Naive B cell (primary cell): ENCODE results near the gene DIAPH2. TPM values are rescaled to one million over a fixed set of nuclear protein-coding genes. Genes with fewer than 3 reads are reported as not detected.
A peak's percentile ranks its signal among the peaks of the same experiment; 100 is the strongest.

Experiments used
- ATAC-seq, 2 donors: fragments of 150-1000 bp; cut with Tn5 transposase; 2 replicates each; pipeline ENCODE4 v1.10.0; 2021; ENCODE audit warnings: low read depth in 2 of 2, mild to moderate bottlenecking in 2 of 2, moderate library complexity in 2 of 2
- DNase-seq: peaks from one replicate; pipeline ENCODE4 v3.0.0; 2022
- H3K27ac Mint-ChIP-seq, 6 donors: one replicate each; pipeline ENCODE4 v1.8.0; 2020 to 2022; ENCODE audit warnings: mild to moderate bottlenecking in 6 of 6, mixed read lengths in 6 of 6, moderate library complexity in 5 of 6, inconsistent platforms in 2 of 6
- H3K27me3 Mint-ChIP-seq, 3 donors: one replicate each; pipeline ENCODE4 v1.8.0; 2021 to 2022; ENCODE audit warnings: mixed read lengths in 3 of 3, mild to moderate bottlenecking in 1 of 3
- H3K36me3 Mint-ChIP-seq, 2 donors: one replicate each; pipeline ENCODE4 v1.8.0; 2020 to 2022; ENCODE audit warnings: mixed read lengths in 2 of 2, inconsistent platforms in 1 of 2, mild to moderate bottlenecking in 1 of 2
- H3K4me1 Mint-ChIP-seq, 3 donors: one replicate each; pipeline ENCODE4 v1.8.0; 2020 to 2022; ENCODE audit warnings: mixed read lengths in 3 of 3, inconsistent platforms in 1 of 3, mild to moderate bottlenecking in 1 of 3, moderate library complexity in 1 of 3
- H3K4me3 Mint-ChIP-seq, 8 donors: one replicate each; pipeline ENCODE4 v1.8.0; 2020 to 2022; ENCODE audit warnings: mild to moderate bottlenecking in 8 of 8, mixed read lengths in 8 of 8, moderate library complexity in 8 of 8, inconsistent platforms in 2 of 8
- H3K9me3 Mint-ChIP-seq, 7 donors: one replicate each; pipeline ENCODE4 v1.8.0; 2020 to 2022; ENCODE audit warnings: mixed read lengths in 7 of 7, mild to moderate bottlenecking in 5 of 7, inconsistent platforms in 2 of 7, moderate library complexity in 1 of 7
- polyA plus RNA-seq, 6 donors: library from polyadenylated mRNA; unstranded; fragments of 300-500 nt; fragmentation: Illumina TruSeq; gene quantifications; one replicate each; pipeline ENCODE4 v1.2.3, GENCODE V29; 2021; ENCODE audit warnings: low read depth in 6 of 6

Gene DIAPH2
- polyA plus RNA-seq, 6 donors from 2014 or later: 6.4 to 15.2 (median 9.9) TPM

DNA sequence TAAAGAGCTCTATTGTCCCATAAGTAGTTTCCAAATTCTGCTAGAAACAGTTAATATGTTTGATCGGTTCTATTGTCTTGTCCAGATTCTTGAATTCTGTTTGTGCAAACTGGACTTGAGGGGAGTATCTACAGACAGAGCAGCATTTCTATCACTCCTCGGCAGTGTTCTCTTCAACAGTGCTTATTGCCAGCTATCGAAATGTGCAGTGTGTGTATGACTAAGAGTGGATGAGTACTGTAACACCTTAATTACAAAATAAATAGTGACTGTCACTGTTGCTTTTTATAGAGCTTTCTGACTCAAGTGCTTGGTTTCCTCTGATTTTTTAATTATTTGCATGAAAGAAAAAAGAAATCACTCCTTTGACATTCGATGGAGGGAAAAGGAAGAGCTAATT is 473.6 kb downstream of the DIAPH2 start:
- ATAC-seq: no peak
- Mint-ChIP-seq H3K36me3 (no peaks in the 10 kb centered on the region), H3K9me3 (peaks cover 0 to 3% (median 0%) of the 10 kb centered on the region in 7 donors), H3K4me3 (no peak overlapping the region), H3K27ac (no peak overlapping the region), H3K4me1 (peaks cover 0 to 3% (median 0%) of the 10 kb centered on the region in 3 donors), H3K27me3 (no peaks in the 10 kb centered on the region)
- DNase-seq: no peak

- peaks cover 0 to 3% (median 0%) of the 10 kb centered on the region in 3 donors for H3K4me1 Mint-ChIP-seq
- H3K9me3 Mint-ChIP-seq: peaks cover 0 to 3% (median 0%) of the 10 kb centered on the region in 7 donors
- no peak overlapping the region for H3K27ac Mint-ChIP-seq
- no peak for DNase-seq
- H3K36me3 Mint-ChIP-seq: no peaks in the 10 kb centered on the region
- no peak overlapping the region for H3K4me3 Mint-ChIP-seq
- ATAC-seq: no peak
- no peaks in the 10 kb centered on the region for H3K27me3 Mint-ChIP-seq
Observed at GRCh38 chrX:97159916-97160800, 475.5 kb downstream of the DIAPH2 start.

DNA sequence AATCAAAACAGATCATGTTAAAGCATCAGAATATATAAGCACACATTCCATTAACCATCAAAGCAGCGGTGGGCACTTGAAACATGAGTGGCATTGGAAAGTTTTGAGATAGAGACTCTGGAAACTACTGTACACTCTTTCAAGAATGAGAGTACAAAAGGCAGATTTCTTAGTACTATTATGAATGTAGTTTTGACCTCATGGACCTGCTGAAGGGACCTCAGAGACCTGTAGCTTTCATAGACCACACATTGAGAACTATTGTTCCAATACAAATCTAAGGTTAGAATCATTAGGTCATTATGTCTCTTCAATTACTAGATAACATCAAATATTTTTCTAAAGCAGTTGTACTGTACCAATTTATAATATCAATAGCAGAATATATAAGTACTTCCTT is 482.7 kb downstream of the DIAPH2 start:
- H3K27me3 Mint-ChIP-seq: no peaks in the 10 kb centered on the region
- H3K4me3 Mint-ChIP-seq: no peak overlapping the region
- H3K9me3 Mint-ChIP-seq: peaks cover 0 to 3% (median 0%) of the 10 kb centered on the region in 7 donors
- H3K36me3 Mint-ChIP-seq: no peaks in the 10 kb centered on the region
- H3K27ac Mint-ChIP-seq: peak overlapping the region in 1 of 6 donors; percentile 70
- H3K4me1 Mint-ChIP-seq: peaks cover 8 to 22% (median 8%) of the 10 kb centered on the region in 3 donors
- no peak for ATAC-seq
- no peak for DNase-seq

DNA sequence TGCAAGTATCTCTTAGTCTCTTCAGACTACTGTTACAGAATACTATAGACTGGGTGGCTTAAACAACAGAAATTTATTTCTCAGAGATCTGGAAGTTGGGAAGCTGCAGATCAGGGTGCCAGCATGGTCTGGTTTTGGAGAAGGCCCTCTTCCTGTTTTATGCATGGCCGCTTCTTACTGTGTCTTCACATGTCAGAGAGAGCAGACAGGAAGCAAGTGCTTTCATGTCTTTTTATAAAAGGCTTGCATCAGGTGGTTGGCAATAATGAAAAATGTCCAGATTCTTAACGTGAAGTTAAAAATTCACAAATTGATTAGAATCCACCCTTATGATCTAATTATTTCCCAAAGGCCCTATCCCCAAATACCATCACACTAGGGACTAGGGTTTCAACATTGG is 484.0 kb downstream of the DIAPH2 start:
- no peak for DNase-seq
- Mint-ChIP-seq H3K27me3 (no peaks in the 10 kb centered on the region), H3K9me3 (no peaks in the 10 kb centered on the region)

GRCh38 chrX:97175147-97175546 is 490.5 kb downstream of the DIAPH2 start:
- Mint-ChIP-seq H3K4me1 (no peaks in the 10 kb centered on the region), H3K27me3 (no peaks in the 10 kb centered on the region), H3K27ac (no peak overlapping the region), H3K4me3 (no peak overlapping the region), H3K36me3 (peaks cover 0 to 5% of the 10 kb centered on the region in 2 donors), H3K9me3 (peaks cover 0 to 12% (median 6%) of the 10 kb centered on the region in 7 donors)
- no peak for DNase-seq
- ATAC-seq: no peak

More for the DNA sequence above, 484.0 kb downstream of the DIAPH2 start:
- Mint-ChIP-seq H3K27ac (peak overlapping the region; percentile 35 to 77 (median 63)), H3K36me3 (no peaks in the 10 kb centered on the region), H3K4me1 (peaks cover 8 to 19% (median 8%) of the 10 kb centered on the region in 3 donors), H3K4me3 (peak overlapping the region in 4 of 8 donors; percentile 1 to 67 (median 44))
- ATAC-seq: peak; percentile 42 to 49

GRCh38 chrX:97189668-97190067 is 505.0 kb downstream of the DIAPH2 start:
- Mint-ChIP-seq H3K36me3 (no peaks in the 10 kb centered on the region), H3K27ac (no peak overlapping the region), H3K27me3 (no peaks in the 10 kb centered on the region), H3K4me1 (no peaks in the 10 kb centered on the region), H3K9me3 (no peaks in the 10 kb centered on the region), H3K4me3 (no peak overlapping the region)
- DNase-seq (no peak), ATAC-seq (no peak)

GRCh38 chrX:97199501-97199900 is 514.9 kb downstream of the DIAPH2 start:
- H3K4me3 Mint-ChIP-seq: no peak overlapping the region
- H3K27ac Mint-ChIP-seq: no peak overlapping the region
- DNase-seq (no peak), ATAC-seq (no peak)
- no peaks in the 10 kb centered on the region for H3K27me3 Mint-ChIP-seq
- H3K36me3 Mint-ChIP-seq: no peaks in the 10 kb centered on the region
- H3K4me1 Mint-ChIP-seq: no peaks in the 10 kb centered on the region
- peaks cover 0 to 15% (median 5%) of the 10 kb centered on the region in 7 donors for H3K9me3 Mint-ChIP-seq

GRCh38 chrX:97200454-97200853 is 515.8 kb downstream of the DIAPH2 start:
- no peak overlapping the region for H3K4me3 Mint-ChIP-seq
- H3K27ac Mint-ChIP-seq: peak overlapping the region in 1 of 6 donors; percentile 44
- DNase-seq (no peak), ATAC-seq (no peak)
- no peaks in the 10 kb centered on the region for H3K4me1 Mint-ChIP-seq
- H3K36me3 Mint-ChIP-seq: no peaks in the 10 kb centered on the region
- no peaks in the 10 kb centered on the region for H3K27me3 Mint-ChIP-seq
- peaks cover 0 to 23% (median 13%) of the 10 kb centered on the region in 7 donors for H3K9me3 Mint-ChIP-seq

- no peak overlapping the region for H3K4me3 Mint-ChIP-seq
- peaks cover 0 to 3% (median 0%) of the 10 kb centered on the region in 7 donors for H3K9me3 Mint-ChIP-seq
- no peak for DNase-seq
- H3K27ac Mint-ChIP-seq: no peak overlapping the region
- H3K36me3 Mint-ChIP-seq: no peaks in the 10 kb centered on the region
- ATAC-seq: no peak
- no peaks in the 10 kb centered on the region for H3K4me1 Mint-ChIP-seq
- H3K27me3 Mint-ChIP-seq: no peaks in the 10 kb centered on the region
Observed at GRCh38 chrX:97210501-97210900, 525.9 kb downstream of the DIAPH2 start.

DNA sequence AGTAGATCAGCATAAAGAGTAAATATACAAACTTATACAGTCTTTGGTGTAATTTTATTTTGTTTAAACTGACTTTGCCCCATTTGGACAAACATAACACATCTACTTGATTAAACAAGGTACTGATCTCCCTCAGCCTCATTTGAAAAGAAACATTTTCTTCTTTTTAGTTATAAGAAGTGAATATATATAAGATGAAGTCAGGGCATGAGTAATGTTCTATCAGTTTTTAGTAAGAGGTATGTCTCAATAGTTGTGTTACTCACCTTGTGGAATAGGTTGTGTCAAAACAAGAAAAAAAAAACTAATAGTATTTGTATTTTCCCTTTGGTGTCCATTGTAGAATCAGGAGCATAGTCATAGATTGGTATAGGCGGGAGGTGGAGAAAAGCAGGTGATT is 526.4 kb downstream of the DIAPH2 start:
- H3K27ac Mint-ChIP-seq: no peak overlapping the region
- no peak for DNase-seq
- no peaks in the 10 kb centered on the region for H3K27me3 Mint-ChIP-seq
- H3K4me3 Mint-ChIP-seq: no peak overlapping the region
- ATAC-seq: no peak
- H3K9me3 Mint-ChIP-seq: peaks cover 0 to 3% (median 0%) of the 10 kb centered on the region in 7 donors
- H3K4me1 Mint-ChIP-seq: no peaks in the 10 kb centered on the region
- no peaks in the 10 kb centered on the region for H3K36me3 Mint-ChIP-seq

DNA sequence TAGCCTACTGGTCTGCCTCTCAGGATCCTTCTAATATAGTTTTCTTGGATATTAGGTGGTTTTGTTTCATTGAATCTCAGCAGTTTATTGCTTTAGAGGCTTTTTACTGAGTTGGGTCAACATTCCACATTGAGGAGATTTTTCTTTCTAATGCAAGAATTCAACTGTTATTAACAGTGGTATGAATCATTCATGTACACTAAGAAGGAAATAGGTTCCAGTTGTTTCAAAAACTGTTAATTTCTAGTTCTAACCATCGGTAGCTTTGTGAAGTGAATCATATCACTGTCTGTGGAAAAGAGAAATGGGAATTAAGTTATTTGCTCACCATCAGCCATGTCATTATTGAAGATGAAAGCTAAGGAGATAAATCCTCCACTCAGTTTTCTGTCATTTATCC is 530.5 kb downstream of the DIAPH2 start:
- H3K27me3 Mint-ChIP-seq: no peaks in the 10 kb centered on the region
- no peaks in the 10 kb centered on the region for H3K36me3 Mint-ChIP-seq
- no peaks in the 10 kb centered on the region for H3K9me3 Mint-ChIP-seq
- DNase-seq (no peak), ATAC-seq (no peak)
- H3K4me3 Mint-ChIP-seq: no peak overlapping the region
- H3K27ac Mint-ChIP-seq: no peak overlapping the region
- H3K4me1 Mint-ChIP-seq: no peaks in the 10 kb centered on the region

DNA sequence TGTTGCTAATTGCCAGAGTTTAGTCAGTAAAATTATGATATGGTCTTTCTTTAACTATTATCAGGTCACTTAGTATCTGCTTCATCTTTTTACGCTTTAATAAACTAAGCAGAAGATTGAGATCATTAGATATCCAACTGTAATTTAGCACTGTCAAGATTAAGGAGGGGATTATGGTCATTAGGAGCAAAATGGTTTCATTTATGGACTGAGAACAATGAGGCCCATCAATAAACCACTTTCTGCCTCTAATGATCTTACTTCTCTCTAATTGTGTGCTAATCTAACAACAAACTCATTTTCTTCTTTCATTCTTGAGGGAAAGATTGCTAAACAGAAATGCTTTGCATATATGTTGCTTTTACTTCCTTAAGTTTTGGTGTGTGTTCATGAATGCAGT is 539.5 kb downstream of the DIAPH2 start:
- H3K4me1 Mint-ChIP-seq: peaks cover 0 to 2% (median 0%) of the 10 kb centered on the region in 3 donors
- no peaks in the 10 kb centered on the region for H3K27me3 Mint-ChIP-seq
- DNase-seq: no peak
- peaks cover 0 to 2% (median 0%) of the 10 kb centered on the region in 7 donors for H3K9me3 Mint-ChIP-seq
- no peaks in the 10 kb centered on the region for H3K36me3 Mint-ChIP-seq
- no peak for ATAC-seq
- H3K27ac Mint-ChIP-seq: no peak overlapping the region
- no peak overlapping the region for H3K4me3 Mint-ChIP-seq

DNA sequence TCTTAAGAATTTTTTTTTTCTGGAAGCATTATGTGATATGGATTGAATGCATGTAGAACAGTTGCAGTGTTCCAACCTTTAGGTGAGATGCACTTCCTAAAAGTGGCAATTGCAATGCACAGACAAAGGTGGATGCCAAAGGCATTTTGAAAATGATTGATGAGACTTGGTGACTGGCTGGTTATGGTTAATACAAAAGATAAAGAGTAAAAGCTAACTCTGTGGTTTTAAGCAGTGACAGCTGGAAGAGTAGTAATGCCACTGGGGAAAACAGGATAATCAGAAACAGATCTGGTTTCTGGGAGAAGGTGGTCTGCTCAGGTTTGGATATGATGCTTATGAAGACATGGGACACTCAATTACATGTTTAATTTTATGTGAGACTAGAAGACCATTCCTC is 544.7 kb downstream of the DIAPH2 start:
- no peaks in the 10 kb centered on the region for H3K4me1 Mint-ChIP-seq
- no peaks in the 10 kb centered on the region for H3K27me3 Mint-ChIP-seq
- no peak overlapping the region for H3K4me3 Mint-ChIP-seq
- no peaks in the 10 kb centered on the region for H3K36me3 Mint-ChIP-seq
- DNase-seq (no peak), ATAC-seq (no peak)
- H3K27ac Mint-ChIP-seq: no peak overlapping the region
- H3K9me3 Mint-ChIP-seq: no peaks in the 10 kb centered on the region

GRCh38 chrX:97230948-97231347 is 546.3 kb downstream of the DIAPH2 start:
- H3K4me3 Mint-ChIP-seq: no peak overlapping the region
- no peak overlapping the region for H3K27ac Mint-ChIP-seq
- H3K9me3 Mint-ChIP-seq: peaks cover 0 to 3% (median 0%) of the 10 kb centered on the region in 7 donors
- no peaks in the 10 kb centered on the region for H3K4me1 Mint-ChIP-seq
- DNase-seq: no peak
- no peak for ATAC-seq
- H3K27me3 Mint-ChIP-seq: no peaks in the 10 kb centered on the region
- H3K36me3 Mint-ChIP-seq: no peaks in the 10 kb centered on the region
